ENCODE results near the gene CLMP. TPM values are rescaled to one million over a fixed set of nuclear protein-coding genes. Genes with fewer than 3 reads are reported as not detected.

CLMP gene
- total RNA-seq, 1 donor from 2014 or later = 81.1 TPM

DNA sequence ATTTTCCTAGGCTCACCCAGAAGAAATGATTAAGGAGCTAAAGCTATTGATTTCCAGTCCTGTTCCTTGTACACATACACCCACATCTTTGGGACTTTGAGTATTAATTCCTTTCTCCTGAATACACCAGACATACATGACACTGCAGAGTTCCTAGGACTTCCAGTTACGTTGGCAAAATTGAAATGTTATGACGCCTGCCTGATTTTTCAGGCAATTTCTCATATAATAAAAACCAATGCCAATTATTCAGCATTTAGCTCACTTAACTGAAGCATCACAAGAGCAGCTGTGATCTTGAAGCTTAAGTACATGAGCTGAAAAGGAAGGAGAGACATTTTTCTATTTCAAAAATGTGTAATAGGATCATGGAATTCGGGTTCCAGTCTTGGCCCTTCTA, 4.5 kb downstream of the CLMP start:
- no peak for DNase-seq (ENCODE audit: low spot score)

DNA sequence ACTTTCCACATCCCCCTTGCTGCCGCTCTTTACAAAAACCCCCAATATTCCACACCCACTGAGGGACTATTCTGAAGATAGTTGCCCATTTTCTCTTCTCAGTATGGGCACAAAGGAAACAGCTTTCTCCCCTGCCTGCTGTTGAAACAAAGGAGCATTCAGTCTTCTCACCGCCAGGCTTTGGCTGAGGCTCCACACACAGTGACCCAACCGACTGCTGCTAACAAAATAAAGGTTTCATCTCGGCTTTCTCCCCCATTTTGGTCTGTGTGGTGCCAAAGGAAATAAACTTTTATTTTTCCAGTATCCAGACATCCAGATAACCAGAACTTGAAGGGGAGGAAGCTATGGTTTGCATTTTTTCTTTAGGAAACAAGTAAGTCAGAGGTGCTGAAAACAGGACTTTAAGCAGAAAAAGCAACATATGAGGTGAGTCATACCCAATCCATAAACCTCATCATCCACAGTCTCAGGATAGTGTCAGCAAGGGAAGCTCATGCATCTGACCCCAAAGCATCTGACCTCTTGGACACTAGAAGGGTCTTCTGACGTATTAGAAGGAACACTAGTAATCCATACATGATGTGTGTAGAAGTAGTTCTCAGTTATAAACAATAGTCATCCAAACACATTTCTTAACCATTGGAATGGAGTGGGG, 6.4 kb downstream of the CLMP start:
- peak; percentile 83 for DNase-seq (ENCODE audit: low spot score)

DNA sequence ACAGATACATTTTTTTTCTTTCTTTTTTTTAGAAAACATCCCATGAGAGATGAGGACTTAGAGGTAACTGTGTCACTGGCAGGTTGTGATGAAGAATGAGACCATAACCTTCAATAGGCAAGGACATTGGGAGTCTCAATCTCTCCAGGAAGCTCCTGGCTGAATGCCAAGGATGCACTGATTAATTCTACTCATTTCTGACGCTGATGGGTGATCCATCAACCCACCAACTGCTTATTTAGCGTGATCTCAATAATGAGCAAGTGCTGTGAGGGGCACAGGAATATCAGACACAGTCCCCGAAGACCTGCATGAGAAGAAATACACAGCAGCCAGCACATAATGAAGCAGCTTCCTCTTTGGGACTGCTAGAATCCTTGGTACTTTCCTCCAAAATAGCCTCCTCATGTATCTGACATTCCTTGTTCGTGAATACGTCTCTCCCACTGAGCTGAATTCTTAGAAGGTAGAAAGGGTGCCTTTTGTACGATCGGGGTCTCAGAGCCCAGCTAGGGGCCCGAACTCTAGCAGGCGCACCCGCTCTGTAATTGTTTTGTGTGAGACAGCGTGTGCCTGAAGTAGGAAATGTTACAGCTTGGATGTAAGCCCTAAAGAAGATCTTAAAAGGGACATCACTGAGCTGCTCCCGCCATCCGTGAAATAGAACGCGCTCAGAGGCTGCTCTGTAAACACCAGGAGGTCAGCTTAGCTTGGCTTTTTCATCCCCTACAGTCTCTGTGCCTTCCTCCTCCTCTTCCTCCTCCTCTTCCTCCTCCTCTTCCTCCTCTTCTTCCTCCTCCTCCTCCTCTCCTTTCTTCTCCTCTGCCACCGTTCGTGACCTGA, 7.2 kb downstream of the CLMP start:
- no peak for DNase-seq (ENCODE audit: low spot score)

DNA sequence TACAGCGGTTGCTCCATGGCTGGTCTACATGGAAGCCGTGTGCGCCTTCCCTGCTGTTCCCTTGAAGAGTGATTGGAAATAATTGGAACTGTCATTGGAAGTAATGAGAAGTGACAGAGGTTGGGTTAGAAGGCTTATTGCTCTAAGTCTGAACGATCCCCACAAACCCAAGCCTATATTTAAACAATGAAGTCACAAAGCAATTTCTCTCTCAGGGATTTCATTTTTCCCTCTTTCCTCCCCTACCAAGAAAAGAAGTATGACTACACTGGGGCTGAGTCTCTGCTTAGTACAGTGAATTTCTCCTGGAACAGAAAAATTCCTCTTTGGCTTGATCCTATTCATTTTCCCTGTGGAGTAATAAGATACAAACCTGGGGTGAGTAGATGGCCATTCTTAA, 7.8 kb downstream of the CLMP start:
- DNase-seq (ENCODE audit: low spot score) = no peak

DNA sequence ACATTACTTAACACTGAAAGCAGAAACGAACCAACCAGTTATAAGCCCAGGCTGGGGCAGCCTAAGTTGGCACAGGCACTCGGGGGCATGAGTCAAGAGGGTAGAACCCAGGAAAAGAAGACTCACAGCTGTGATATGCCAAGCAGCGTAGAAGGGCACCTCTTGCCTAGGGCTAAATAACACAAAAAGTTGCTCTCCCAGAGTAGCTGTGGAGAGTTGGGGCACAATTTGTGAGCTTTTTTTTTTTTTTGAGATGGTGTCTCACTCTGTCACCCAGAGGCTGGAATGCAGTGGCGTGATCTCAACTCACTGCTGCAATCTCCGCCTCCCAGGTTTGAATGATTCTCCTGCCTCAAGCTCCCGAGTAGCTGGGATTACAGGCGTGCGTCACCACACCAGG, 8.8 kb downstream of the CLMP start:
- no peak for DNase-seq (ENCODE audit: low spot score)

DNA sequence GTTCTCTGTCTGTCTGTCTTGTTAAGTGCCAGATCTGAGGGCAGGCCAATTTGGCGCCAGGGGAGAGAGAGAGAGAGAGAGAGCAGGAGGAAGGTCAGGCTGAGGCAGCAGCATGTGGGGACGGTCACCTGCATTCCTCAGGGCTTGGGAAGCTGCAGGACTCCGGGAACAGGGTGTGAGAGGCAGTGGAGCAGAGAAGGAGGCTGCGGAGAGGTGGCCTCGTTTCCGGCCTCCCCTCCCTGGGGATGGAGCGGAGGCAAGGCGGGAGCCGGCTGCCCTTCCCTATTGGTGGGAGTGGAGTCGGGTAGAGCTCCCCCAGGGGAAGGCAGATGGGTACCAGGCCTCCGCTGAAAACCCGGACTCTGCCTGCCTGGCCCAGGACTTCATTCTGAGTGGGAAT, 9.7 kb downstream of the CLMP start:
- no peak for DNase-seq (ENCODE audit: low spot score)

- no peak for DNase-seq (ENCODE audit: low spot score)
Measured at GRCh38 chr11:123184531-123184930, 10.5 kb downstream of the CLMP start.

- DNase-seq (ENCODE audit: low spot score) = no peak
Measured at GRCh38 chr11:123183391-123184099, 11.5 kb downstream of the CLMP start.

DNA sequence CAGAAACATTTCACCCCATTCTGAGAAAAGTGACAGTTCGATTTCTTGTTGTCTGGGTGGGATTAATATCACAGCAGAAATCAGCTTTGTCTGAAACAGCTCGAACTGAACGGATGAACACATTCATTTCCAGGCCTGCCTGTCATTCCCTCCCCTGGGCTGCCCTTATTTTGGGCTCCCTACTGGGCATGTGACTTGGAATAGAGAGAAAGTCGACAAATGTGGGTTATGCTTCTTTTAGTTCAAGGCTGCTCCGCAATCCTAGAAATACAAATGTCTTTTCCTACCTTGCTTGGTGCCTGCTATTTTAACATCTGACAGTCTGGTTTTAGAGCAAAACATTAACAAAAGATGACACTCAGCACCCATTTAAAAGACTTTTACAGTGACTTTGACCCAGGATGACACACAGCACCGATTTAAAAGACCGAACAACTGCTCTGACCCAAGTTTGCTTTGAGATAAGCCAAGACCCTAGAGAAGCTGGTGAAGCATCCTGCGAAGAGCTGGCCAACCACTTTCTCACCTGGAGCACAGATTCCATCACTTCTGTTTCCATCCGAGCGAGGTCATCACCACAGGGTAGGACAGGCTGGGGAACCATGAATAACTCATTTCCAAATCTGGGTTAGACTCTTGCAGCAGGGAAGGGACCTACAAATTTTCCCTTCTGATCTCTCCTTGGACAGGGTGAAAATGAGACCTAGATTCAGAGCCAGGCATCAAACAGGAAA, 13.1 kb downstream of the CLMP start:
- DNase-seq (ENCODE audit: low spot score) = no peak

DNA sequence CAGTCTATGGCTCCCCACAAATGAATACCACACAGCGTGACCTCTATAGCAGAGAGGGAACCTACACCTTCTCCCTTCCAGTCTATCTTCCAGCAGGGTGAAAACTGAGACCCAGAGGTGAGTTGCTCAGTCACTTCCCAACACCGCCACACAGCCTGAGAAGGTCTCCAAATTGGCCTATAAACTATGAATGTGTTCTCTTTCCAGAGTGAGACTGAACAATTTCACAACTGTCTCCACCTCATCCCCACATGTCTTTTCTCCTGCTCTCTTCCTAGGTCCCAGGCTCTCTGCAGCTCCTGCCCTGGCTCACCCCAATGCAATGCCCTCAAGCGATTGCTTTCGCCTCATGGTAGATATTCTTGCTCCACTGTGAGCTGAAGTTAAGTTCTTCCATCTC, 14.0 kb downstream of the CLMP start:
- no peak for DNase-seq (ENCODE audit: low spot score)

- no peak for DNase-seq (ENCODE audit: low spot score)
Measured at GRCh38 chr11:123180574-123180973, 14.5 kb downstream of the CLMP start.

- DNase-seq (ENCODE audit: low spot score) = no peak
Measured at GRCh38 chr11:123180166-123180565, 14.9 kb downstream of the CLMP start.

DNA sequence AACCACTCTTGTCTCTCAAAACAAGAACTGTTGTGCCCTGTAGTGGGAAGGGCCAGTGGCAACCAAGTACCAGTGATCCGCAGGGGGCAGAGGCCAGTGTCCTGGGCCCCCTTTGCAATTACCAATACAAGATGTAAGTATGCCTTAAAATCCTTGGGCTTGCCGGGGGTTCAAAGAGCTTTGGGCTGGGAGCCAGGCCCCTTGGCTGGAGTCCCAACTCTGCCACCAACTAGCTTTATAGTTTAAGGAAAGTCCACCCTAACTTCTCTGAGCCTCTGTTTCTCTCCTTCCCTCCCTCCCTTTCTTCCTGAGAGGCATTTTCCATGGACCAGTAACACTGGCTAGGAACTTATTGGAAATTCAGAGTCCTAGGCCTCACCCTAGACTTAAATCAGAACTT, 15.5 kb downstream of the CLMP start:
- no peak for DNase-seq (ENCODE audit: low spot score)

DNA sequence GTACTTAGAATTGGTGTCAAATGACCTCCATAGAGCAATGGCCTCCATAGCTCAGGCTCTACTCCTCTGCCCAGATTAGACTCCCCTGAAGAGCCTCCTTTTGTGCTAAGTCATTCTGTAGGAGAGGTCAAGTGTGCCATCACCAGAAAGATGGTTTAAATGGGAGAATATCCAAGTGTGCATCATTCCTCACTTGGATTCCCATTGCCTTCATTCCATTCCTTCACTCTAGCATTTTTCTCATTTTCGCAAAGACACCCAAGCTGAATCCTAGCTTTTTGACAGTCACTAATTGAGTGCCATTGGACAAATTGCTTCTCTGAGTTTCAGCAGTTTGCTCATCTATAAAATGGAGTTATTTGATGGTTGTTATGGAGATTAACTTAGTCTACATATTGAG, 16.9 kb downstream of the CLMP start:
- no peak for DNase-seq (ENCODE audit: low spot score)

DNA sequence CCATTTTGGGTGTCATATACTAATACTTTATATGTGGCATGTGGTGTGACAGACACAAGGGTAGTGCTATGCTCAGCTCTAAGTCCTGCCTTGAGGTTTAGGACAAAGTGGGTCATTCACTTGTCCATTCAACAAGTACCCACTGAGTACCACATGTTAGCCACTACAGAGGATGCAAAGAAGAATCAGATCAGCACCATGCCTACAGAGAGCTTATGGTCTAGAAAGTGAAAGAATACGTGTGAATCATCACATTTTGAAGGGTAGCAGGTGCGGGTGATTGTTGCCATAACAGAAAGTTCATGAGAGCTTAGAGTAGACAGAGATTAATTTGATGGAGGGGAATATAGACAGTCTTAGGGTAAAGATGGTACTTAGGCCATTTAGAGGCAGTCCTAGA, 18.3 kb downstream of the CLMP start:
- DNase-seq (ENCODE audit: low spot score) = no peak

DNA sequence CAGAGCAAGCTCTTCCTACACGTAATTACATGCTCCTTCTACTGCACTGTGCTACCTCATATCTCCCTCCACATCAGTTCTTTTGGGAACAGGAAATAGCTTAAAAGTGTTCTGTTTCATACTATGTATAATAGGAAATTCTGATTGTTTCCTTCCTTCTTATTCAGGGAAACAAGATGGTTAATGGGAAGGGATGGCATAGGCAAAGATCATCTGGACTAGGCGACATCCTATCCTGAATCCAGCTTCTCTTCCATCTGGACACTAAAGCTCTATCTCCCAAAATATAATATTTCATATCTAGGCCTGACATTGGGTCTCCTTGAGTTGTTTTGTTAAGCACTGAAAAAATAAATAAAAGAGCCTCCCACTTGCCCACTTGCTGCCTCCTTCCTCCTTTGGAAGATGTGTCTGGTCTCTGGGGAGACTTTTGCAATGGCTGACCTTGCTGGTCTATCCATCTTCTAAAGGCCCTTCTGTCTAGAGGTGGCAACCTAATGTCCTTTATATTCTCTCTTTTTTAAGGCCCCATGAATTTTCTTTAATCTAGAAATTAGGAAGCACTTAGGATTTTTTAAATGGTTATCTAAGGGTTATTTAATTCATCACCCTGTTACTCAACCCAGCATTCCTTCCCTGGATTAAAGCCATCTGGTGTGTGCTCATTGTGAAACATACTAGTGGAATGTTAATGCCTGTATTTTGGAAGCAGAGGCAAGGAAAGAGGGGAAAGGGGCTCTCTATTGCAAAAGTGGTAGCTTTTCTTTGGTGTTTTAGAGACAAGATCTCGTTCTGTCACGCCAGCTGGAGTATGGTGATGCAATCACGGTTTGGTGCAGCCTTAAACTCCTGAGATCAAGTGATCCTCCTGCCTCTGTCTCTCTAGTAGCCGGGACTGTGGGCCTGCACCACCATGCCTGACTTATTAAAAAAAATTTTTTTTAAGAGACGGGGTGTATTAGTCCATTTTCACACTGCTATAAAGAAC, 20.6 kb downstream of the CLMP start:
- peak; percentile 95 for DNase-seq (ENCODE audit: low spot score)

DNA sequence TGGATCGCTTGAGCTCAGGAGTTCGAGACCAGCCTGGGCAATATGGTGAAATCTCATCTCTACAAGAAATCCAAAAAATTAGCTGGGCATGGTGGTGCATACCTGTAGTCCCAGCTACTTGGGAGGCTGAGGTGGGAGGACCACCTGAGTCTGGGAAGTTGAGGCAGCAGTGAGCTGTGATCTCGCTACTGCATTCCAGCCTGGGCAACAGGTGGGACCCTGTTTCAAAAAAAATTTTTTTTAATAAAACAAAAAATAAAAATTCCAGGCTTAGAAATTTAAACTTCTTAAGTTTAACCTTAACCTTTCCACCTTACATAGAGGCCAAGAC, 21.2 kb downstream of the CLMP start:
- DNase-seq (ENCODE audit: low spot score) = no peak

GRCh38 chr11:123173040-123173855, 21.8 kb downstream of the CLMP start:
- DNase-seq (ENCODE audit: low spot score) = peak; percentile 90

DNA sequence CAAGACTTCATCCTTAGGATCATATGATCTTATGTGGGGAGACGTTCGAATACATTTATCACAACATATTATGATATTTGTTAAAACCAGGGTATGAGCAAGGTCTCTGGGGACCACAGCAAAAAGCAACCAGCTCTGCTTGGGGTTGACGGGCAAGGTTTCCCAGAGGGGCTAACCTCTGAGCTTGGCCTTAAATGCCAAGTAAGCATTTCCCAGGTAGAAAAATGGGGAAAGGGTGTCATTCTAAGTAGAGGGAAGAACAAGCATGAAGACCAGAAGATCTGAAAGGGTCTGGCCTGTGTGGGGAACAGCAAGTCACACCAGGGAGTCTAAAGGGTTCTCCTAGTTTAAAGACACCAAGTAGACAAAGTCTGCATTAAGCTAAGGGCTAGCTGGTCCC, 24.1 kb downstream of the CLMP start:
- no peak for DNase-seq (ENCODE audit: low spot score)

- DNase-seq (ENCODE audit: low spot score) = no peak
Measured at GRCh38 chr11:123169821-123170220, 25.2 kb downstream of the CLMP start.

Measured in umbilical cord (tissue), 2 donors.